GM23338 (cell line): ENCODE measurements around the gene ELOVL6. TPM values are rescaled to one million over a fixed set of nuclear protein-coding genes. Genes with fewer than 3 reads are reported as not detected.

Source experiments
- ATAC-seq: fragments of 200-7000 bp; cut with Tn5 transposase; 3 replicates; pipeline ENCODE4 v1.9.1; 2020
- DNase-seq: peaks from one replicate; pipeline ENCODE4 v3.0.0-alpha.2; 2015; ENCODE audit warnings: low spot score
- H2AFZ ChIP-seq: fragments of 200-600 bp; sonication (generic); 2 replicates; pipeline ENCODE4 v1.8.0; 2016; ENCODE audit warnings: antibody characterized with exemption, mild to moderate bottlenecking, moderate library complexity
- H3F3A ChIP-seq: fragments of 200-600 bp; sonication (generic); replicated peaks from 2 replicates; pipeline ENCODE4 v1.8.0; 2017; ENCODE audit warnings: antibody characterized with exemption, mixed run types, low read depth
- H3K27ac ChIP-seq: fragments of 200-600 bp; sonication (generic); 2 replicates; pipeline ENCODE4 v1.6.1; 2016; ENCODE audit warnings: low read depth
- H3K27me3 ChIP-seq: fragments of 200-600 bp; sonication (generic); 2 replicates; pipeline ENCODE4 v1.8.0; 2016; ENCODE audit warnings: mild to moderate bottlenecking, mixed run types, moderate library complexity; ENCODE audit not compliant: insufficient read depth
- H3K36me3 ChIP-seq: fragments of 200-600 bp; sonication (generic); 2 replicates; pipeline ENCODE4 v1.8.0; 2016; ENCODE audit warnings: mild to moderate bottlenecking; ENCODE audit not compliant: insufficient read depth
- H3K4me1 ChIP-seq: fragments of 200-600 bp; sonication (generic); 2 replicates; pipeline ENCODE4 v1.8.0; 2016; ENCODE audit warnings: mild to moderate bottlenecking, moderate library complexity; ENCODE audit not compliant: insufficient read depth
- H3K4me2 ChIP-seq: fragments of 200-600 bp; sonication (generic); 2 replicates; pipeline ENCODE4 v1.7.1; 2017; ENCODE audit warnings: mixed run types
- H3K4me3 ChIP-seq: fragments of 200-600 bp; sonication (generic); 2 replicates; pipeline ENCODE4 v1.6.1; 2016; ENCODE audit warnings: mixed run types
- H3K79me2 ChIP-seq: fragments of 200-600 bp; sonication (generic); replicated peaks from 2 replicates; pipeline ENCODE4 v1.8.0; 2017; ENCODE audit warnings: mild to moderate bottlenecking; ENCODE audit not compliant: insufficient read depth
- H3K9me2 ChIP-seq: fragments of 200-600 bp; sonication (generic); 2 replicates; pipeline ENCODE4 v1.8.0; 2017; ENCODE audit not compliant: insufficient read depth
- H4K20me1 ChIP-seq: fragments of 200-600 bp; sonication (generic); replicated peaks from 2 replicates; pipeline ENCODE4 v1.8.0; 2017; ENCODE audit warnings: mild to moderate bottlenecking; ENCODE audit not compliant: insufficient read depth
- H3K27ac Mint-ChIP-seq: 2 replicates; pipeline ENCODE4 v1.8.0; 2020; ENCODE audit warnings: inconsistent platforms, mild to moderate bottlenecking, moderate library complexity, mixed read lengths
- H3K27me3 Mint-ChIP-seq: 3 replicates; pipeline ENCODE4 v1.8.0; 2022; ENCODE audit warnings: low read depth, mild to moderate bottlenecking, moderate library complexity, mixed read lengths, inconsistent platforms; ENCODE audit not compliant: insufficient read depth, poor library complexity
- H3K36me3 Mint-ChIP-seq: 3 replicates; pipeline ENCODE4 v1.8.0; 2021; ENCODE audit warnings: low read depth, mild to moderate bottlenecking, inconsistent platforms, moderate library complexity, mixed read lengths
- H3K4me1 Mint-ChIP-seq: 3 replicates; pipeline ENCODE4 v1.8.0; 2020; ENCODE audit warnings: mild to moderate bottlenecking, inconsistent platforms, mixed read lengths
- H3K4me3 Mint-ChIP-seq: 3 replicates; pipeline ENCODE4 v1.8.0; 2021; ENCODE audit warnings: moderate library complexity, mild to moderate bottlenecking, inconsistent platforms, mixed read lengths
- H3K9me3 Mint-ChIP-seq: 3 replicates; pipeline ENCODE4 v1.8.0; 2020; ENCODE audit warnings: moderate library complexity, mild to moderate bottlenecking, inconsistent platforms, mixed read lengths
- EZH2phosphoT487 ChIP-seq: fragments of 200-600 bp; sonication (generic); IDR thresholded peaks from one replicate; pipeline ENCODE4 v1.8.1; 2018; ENCODE audit warnings: antibody characterized with exemption; ENCODE audit not compliant: unreplicated experiment
- JUNB ChIP-seq: IDR thresholded peaks from one replicate; pipeline ENCODE4 v1.6.1; 2016; ENCODE audit warnings: antibody characterized with exemption; ENCODE audit not compliant: unreplicated experiment
- NANOG ChIP-seq: IDR thresholded peaks from 2 replicates; pipeline ENCODE4 v1.6.1; 2016; ENCODE audit warnings: antibody characterized with exemption, borderline replicate concordance
- STAT1 ChIP-seq: IDR thresholded peaks from one replicate; pipeline ENCODE4 v1.6.1; 2016; ENCODE audit warnings: antibody characterized with exemption; ENCODE audit not compliant: unreplicated experiment
- ZNF114 ChIP-seq: fragments of 250-450 bp; sonication (Bioruptor Pico); IDR thresholded peaks from 2 replicates; pipeline ENCODE4 v1.5.0; 2020; ENCODE audit warnings: mild to moderate bottlenecking, moderate library complexity
- ZNF331 ChIP-seq: fragments of 250-450 bp; sonication (Bioruptor Pico); IDR thresholded peaks from 2 replicates; pipeline ENCODE4 v1.5.0; 2020; ENCODE audit warnings: low read depth, mild to moderate bottlenecking, moderate library complexity
- polyA plus RNA-seq: library from polyadenylated mRNA; unstranded; fragments of >200 nt; fragmentation: Nextera tagmentation; extraction: Ambion mirVana; gene quantifications from 2 replicates; pipeline ENCODE4 v1.2.1, GENCODE V29; 2016
- total RNA-seq: library from RNA; depleted of rRNA; stranded (reverse); fragments of >200 nt; shearing (Covaris generic); gene quantifications from 2 replicates; pipeline ENCODE4 v1.2.3, GENCODE V29; 2014
- TF ChIP-seq, protein P1 (sequence below), 2 experiments: fragments of 200-600 bp in 1 of 2; sonication (generic) in 1 of 2; conservative IDR thresholded peaks; 2 replicates each; pipeline versions ENCODE4 v1.5.1 to v1.6.1; 2016 to 2017; ENCODE audit warnings: antibody characterized with exemption in 2 of 2, low read depth in 2 of 2, mild to moderate bottlenecking in 2 of 2, moderate library complexity in 1 of 2

Gene ELOVL6
- total and polyA plus RNA-seq, 2 experiments from 2014 or later, result 82.7 to 89.5 TPM

DNA sequence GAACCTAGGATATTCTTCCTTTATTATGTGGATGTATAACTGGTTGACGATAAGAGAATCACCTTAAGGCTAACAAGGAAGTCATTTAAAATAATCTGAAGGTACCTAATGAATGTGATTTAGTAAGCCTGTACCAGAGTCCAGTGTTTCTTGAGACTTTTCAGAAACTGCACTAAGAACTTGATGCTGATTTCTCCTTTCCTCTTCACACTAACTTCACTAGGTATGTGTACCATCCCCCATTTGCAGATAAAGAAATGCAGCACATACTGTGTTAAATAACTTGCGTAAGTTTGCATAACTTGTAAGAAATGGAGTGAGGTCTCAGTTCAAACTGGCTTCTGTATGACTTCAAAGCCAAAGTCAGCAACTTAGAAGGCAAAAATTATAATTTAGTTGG, 63.3 kb downstream of the ELOVL6 start:
- TF ChIP-seq ZNF114 (CRISPR knock-in tag) (no peak), JUNB (no peak), NANOG (no peak), STAT1 (no peak), ZNF331 (no peak), EZH2phosphoT487 (no peak)
- TF ChIP-seq, protein P1, sequence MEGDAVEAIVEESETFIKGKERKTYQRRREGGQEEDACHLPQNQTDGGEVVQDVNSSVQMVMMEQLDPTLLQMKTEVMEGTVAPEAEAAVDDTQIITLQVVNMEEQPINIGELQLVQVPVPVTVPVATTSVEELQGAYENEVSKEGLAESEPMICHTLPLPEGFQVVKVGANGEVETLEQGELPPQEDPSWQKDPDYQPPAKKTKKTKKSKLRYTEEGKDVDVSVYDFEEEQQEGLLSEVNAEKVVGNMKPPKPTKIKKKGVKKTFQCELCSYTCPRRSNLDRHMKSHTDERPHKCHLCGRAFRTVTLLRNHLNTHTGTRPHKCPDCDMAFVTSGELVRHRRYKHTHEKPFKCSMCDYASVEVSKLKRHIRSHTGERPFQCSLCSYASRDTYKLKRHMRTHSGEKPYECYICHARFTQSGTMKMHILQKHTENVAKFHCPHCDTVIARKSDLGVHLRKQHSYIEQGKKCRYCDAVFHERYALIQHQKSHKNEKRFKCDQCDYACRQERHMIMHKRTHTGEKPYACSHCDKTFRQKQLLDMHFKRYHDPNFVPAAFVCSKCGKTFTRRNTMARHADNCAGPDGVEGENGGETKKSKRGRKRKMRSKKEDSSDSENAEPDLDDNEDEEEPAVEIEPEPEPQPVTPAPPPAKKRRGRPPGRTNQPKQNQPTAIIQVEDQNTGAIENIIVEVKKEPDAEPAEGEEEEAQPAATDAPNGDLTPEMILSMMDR (conservative IDR thresholded peaks at IDR 0.05; ENCODE audit: low read depth in 2 of 2), result no peak
- DNase-seq (no peak), ATAC-seq (no peak)
- Mint-ChIP-seq H3K27me3 (no peaks in the 10 kb centered on the region), H3K9me3 (no peaks in the 10 kb centered on the region), H3K27ac (peak overlapping the region; percentile 60; the same call in 1 of the 2 replicates), H3K36me3 (peaks cover 2% of the 10 kb centered on the region), H3K4me3 (no peak overlapping the region), H3K4me1 (peaks cover 40% of the 10 kb centered on the region)
- no peak overlapping the region for H3K4me2 ChIP-seq
- H3K27me3 ChIP-seq, result no peaks in the 10 kb centered on the region
- no peaks in the 10 kb centered on the region for H3K9me2 ChIP-seq
- H3K27ac ChIP-seq, result no peak overlapping the region
- H3K4me1 ChIP-seq, result no peaks in the 10 kb centered on the region
- H3K4me3 ChIP-seq, result no peak overlapping the region
- H3K36me3 ChIP-seq, result no peaks in the 10 kb centered on the region
- no peaks in the 10 kb centered on the region for H3F3A ChIP-seq
- peaks cover 22% of the 10 kb centered on the region for H4K20me1 ChIP-seq
- H3K79me2 ChIP-seq, result peaks cover 72% of the 10 kb centered on the region
- no peak overlapping the region for H2AFZ ChIP-seq

DNA sequence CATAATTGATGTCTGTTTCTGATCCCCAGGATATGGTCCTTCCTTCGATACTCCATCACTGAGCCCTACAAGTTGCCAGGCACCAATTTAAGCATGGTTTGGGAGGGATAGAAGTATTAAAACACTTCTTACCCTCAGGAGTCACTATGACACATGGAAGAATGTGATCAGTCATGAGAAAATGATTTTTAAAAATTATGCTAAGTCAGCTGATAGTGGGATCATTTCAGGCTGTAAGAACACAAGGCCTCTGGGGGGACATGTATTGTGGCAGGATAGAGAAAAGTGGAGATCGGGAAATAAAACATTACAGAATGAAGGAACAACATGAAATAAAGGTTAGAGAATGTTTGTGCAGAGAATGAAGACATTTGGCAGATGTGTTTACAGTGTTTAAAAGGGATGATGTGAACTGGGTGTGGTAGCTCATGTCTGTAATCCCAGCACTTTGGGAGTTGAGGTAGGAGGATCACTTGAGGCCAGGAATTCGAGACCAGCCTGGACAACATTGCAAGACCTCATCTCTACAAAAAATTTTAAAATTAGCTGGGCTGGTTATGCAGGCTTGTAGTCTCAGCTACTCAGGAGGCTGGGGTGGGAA, 64.0 kb downstream of the ELOVL6 start:
- Mint-ChIP-seq H3K4me1 (peaks cover 36% of the 10 kb centered on the region), H3K9me3 (no peaks in the 10 kb centered on the region), H3K4me3 (no peak overlapping the region), H3K27ac (no peak overlapping the region), H3K36me3 (peaks cover 2% of the 10 kb centered on the region), H3K27me3 (peaks cover 1% of the 10 kb centered on the region)
- H3K4me3 ChIP-seq, result no peak overlapping the region
- H3K27ac ChIP-seq, result no peak overlapping the region; the same call in 1 of the 2 replicates
- H2AFZ ChIP-seq, result no peak overlapping the region
- H3K27me3 ChIP-seq, result no peaks in the 10 kb centered on the region
- TF ChIP-seq STAT1, result no peak
- TF ChIP-seq JUNB, result no peak
- peaks cover 25% of the 10 kb centered on the region for H4K20me1 ChIP-seq
- no peaks in the 10 kb centered on the region for H3K4me1 ChIP-seq
- no peaks in the 10 kb centered on the region; the same call in 1 of the 2 replicates for H3K36me3 ChIP-seq
- ATAC-seq (no peak), DNase-seq (no peak)
- no peaks in the 10 kb centered on the region for H3F3A ChIP-seq
- H3K4me2 ChIP-seq, result no peak overlapping the region
- peaks cover 79% of the 10 kb centered on the region for H3K79me2 ChIP-seq
- H3K9me2 ChIP-seq, result no peaks in the 10 kb centered on the region
